ENCODE results near the gene GPR162.

DNA sequence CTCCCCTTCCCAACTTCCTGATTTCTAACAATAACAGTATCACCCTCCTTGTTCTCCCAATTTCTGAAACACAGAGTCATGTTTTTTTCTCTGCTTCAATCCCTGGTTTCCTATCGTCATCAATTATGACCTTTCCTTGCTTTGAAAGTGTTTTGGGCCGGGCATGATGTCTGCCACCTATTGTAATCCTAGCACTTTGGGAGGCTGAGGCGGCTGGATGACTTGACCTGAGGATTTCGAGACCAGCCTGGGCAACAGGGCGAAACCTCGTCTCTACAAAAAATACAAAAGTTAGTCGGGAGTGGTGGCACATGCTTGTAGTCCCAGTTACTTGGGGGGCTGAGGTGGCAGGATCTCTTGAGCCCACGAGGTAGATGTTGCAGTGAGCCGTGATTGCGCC lies 12.6 kb upstream of the GPR162 start:
- TF ChIP-seq SP1 (IDR thresholded peaks at IDR 0.05) (no peak), FOXA1 (IDR thresholded peaks at IDR 0.05) (no peak), FOXM1 (IDR thresholded peaks at IDR 0.05; ENCODE audit: borderline replicate concordance) (no peak), NFRKB (IDR thresholded peaks at IDR 0.05) (no peak)
